Gastrocnemius medialis (tissue), 4 donors: ENCODE data around the gene CLCA1. TPM values are rescaled to one million over a fixed set of nuclear protein-coding genes. Genes with fewer than 3 reads are reported as not detected.

Experiments used
- ATAC-seq, 2 donors: fragments of 150-250 bp; one replicate each; pipeline ENCODE4 v1.9.1; 2016
- DNase-seq, 2 donors: peaks; one replicate each; pipeline ENCODE4 v3.0.0-alpha.2; 2019
- H3K27ac ChIP-seq, 4 donors: fragments of 200-600 bp; sonication (generic); 1 replicate in 1 of 4; 2 replicates in 3 of 4; pipeline ENCODE4 v1.5.1; 2016 to 2018; ENCODE audit warnings: mild to moderate bottlenecking in 2 of 4, moderate library complexity in 1 of 4
- H3K27me3 ChIP-seq, 3 donors: fragments of 200-600 bp; sonication (generic) in 2 of 3; 1 replicate in 1 of 3; 2 replicates in 2 of 3; pipeline versions ENCODE4 v1.5.1 to v1.6.0; 2016 to 2019; ENCODE audit warnings: mild to moderate bottlenecking in 1 of 3, moderate library complexity in 1 of 3
- H3K36me3 ChIP-seq, 2 donors: fragments of 200-600 bp; sonication (generic) in 1 of 2; one replicate each; pipeline ENCODE4 v1.5.1; 2017 to 2018
- H3K4me1 ChIP-seq, 2 donors: fragments of 200-600 bp; sonication (generic) in 1 of 2; one replicate each; pipeline ENCODE4 v1.5.1; 2016 to 2017; ENCODE audit warnings: mild to moderate bottlenecking in 2 of 2
- H3K4me3 ChIP-seq, 4 donors: fragments of 200-600 bp; sonication (generic) in 3 of 4; 1 replicate in 1 of 4; 2 replicates in 3 of 4; pipeline ENCODE4 v1.5.1; 2016 to 2019; ENCODE audit warnings: mild to moderate bottlenecking in 2 of 4
- H3K9me3 ChIP-seq, 3 donors: fragments of 200-600 bp; sonication (generic) in 2 of 3; 1 replicate in 1 of 3; 2 replicates in 2 of 3; pipeline ENCODE4 v1.5.1; 2016 to 2019
- POLR2A ChIP-seq, 2 donors: fragments of 450-650 bp; IDR thresholded peaks; one replicate each; pipeline ENCODE4 v1.6.1; 2017; ENCODE audit warnings: antibody characterized with exemption in 2 of 2, mild to moderate bottlenecking in 2 of 2, moderate library complexity in 2 of 2
- in situ Hi-C, 4 donors: fragments of 200-750 bp; cut with MboI; loops; one replicate each; pipeline versions ENCODE4 v1.15.0 to v1.8.0; 2017; ENCODE audit warnings: low sequenced_read_pairs in 4 of 4
- intact Hi-C: fragments of 100-400 bp; cut with DNase I; formaldehyde crosslinking; loops from one replicate; pipeline ENCODE4 v1.15.1; 2023; ENCODE audit warnings: low total_unique reads
- total RNA-seq, 4 donors: library from RNA; depleted of rRNA; stranded (reverse); fragments of >200 nt; gene quantifications; one replicate each; pipeline versions ENCODE4 v1.1.0 to v1.2.3, GENCODE V29; 2016
- TF ChIP-seq, protein P1 (sequence below), 5 experiments: fragments of 450-650 bp in 3 of 5; fragments of 200-600 bp in 2 of 5; sonication (generic) in 2 of 5; IDR thresholded peaks in 4 of 5; conservative IDR thresholded peaks in 1 of 5; 1 replicate in 4 of 5; 2 replicates in 1 of 5; pipeline ENCODE4 v1.5.1; 2016 to 2019; ENCODE audit warnings: antibody characterized with exemption in 5 of 5, mild to moderate bottlenecking in 3 of 5, moderate library complexity in 3 of 5

The CLCA1 gene
- total RNA-seq, 4 donors from 2014 or later, result 1.3 TPM; not detected in 3

DNA sequence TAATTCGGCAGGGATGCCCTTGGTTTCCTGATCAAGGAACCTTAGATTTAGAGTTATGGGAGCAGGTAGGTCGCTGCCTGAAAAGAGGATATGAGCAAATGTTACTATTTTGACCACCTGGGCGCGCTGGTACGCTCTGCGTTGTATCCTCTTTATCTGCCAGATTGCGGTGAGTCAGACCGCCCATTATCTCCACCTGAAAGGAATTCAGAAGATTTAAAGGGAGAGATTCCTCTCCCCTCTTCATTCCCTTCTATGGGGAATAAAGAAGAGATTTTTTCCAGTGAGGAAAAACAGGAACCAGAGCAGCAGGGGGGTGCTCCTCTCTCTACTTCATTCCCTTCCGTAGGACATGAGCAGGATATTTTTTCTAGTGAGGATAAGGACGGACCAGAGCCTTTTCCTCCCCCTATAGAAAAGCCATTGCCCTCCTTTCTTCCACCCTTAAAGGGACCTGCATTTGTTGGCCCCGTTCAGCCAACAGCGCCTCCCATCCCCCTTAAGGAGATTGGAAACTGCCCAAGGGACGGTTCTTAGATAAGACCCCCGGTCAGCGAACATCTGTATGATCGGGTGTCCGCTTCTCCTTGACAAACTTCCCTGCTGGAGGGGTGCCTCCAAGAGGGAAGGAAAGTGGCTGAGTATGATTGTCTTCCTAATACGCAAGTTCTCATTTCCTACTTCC is 34.1 kb downstream of the CLCA1 start:
- ATAC-seq, result no peak
- no peak overlapping the region for H3K27ac ChIP-seq
- in situ Hi-C loops, result loop anchor here in 1 of 4 donors (10.0 kb wide), 1 partner anchor 118 kb away; no protein-coding TSS in a partner anchor
- intact Hi-C loops, result no loop called here
- no peaks in the 10 kb centered on the region for H3K9me3 ChIP-seq
- DNase-seq, result no peak
- H3K4me1 ChIP-seq, result no peaks in the 10 kb centered on the region
- H3K27me3 ChIP-seq, result no peaks in the 10 kb centered on the region
- no peak for TF ChIP-seq POLR2A (IDR thresholded peaks at IDR 0.05)
- TF ChIP-seq, protein P1, sequence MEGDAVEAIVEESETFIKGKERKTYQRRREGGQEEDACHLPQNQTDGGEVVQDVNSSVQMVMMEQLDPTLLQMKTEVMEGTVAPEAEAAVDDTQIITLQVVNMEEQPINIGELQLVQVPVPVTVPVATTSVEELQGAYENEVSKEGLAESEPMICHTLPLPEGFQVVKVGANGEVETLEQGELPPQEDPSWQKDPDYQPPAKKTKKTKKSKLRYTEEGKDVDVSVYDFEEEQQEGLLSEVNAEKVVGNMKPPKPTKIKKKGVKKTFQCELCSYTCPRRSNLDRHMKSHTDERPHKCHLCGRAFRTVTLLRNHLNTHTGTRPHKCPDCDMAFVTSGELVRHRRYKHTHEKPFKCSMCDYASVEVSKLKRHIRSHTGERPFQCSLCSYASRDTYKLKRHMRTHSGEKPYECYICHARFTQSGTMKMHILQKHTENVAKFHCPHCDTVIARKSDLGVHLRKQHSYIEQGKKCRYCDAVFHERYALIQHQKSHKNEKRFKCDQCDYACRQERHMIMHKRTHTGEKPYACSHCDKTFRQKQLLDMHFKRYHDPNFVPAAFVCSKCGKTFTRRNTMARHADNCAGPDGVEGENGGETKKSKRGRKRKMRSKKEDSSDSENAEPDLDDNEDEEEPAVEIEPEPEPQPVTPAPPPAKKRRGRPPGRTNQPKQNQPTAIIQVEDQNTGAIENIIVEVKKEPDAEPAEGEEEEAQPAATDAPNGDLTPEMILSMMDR (IDR thresholded peaks at IDR 0.05 in 4 of 5, conservative IDR thresholded peaks at IDR 0.05 in 1 of 5), result no peak
- H3K36me3 ChIP-seq, result no peaks in the 10 kb centered on the region
- peak overlapping the region in 3 of 4 donors; percentile 6 to 27 (median 18) for H3K4me3 ChIP-seq

DNA sequence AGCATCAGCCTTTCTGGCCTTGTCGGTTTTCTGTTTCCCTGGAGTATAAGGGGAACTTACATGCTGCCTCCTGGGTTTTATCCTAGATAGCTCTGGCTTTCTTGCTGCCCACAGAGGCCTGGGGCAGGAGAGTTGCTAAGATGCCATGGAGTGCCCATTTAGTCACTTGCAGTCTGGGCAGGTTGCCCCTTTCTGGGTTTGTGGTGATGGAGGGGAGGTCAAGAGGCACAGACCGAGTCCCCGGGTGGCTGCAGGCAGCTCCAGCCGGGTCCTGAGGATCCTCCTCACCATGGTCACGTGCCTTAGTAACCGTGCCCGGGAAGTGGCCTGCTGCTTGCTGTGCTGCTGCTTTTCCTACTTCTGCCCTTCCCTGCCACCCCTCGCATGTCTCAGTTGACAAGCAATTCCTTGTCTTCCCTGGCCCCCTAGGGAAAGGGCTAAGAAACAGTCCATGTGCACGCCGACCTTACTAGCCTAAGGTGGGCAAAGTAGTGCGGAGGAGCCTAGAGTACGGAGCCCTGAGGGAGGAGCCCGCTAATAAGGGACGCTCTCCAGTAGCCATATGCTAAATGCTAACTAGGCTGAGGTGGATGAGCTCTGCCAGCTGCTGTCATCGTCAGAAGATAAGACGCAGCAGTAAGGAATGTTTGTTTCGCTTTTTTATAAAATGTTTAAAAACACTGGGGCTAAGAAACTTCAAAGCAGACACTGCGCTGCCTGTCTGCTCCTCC is 34.8 kb downstream of the CLCA1 start:
- H3K4me1 ChIP-seq, result no peaks in the 10 kb centered on the region
- in situ Hi-C loops, result loop anchor here in 1 of 4 donors (10.0 kb wide), 1 partner anchor 119 kb away; no protein-coding TSS in a partner anchor
- no peaks in the 10 kb centered on the region for H3K36me3 ChIP-seq
- H3K9me3 ChIP-seq, result no peaks in the 10 kb centered on the region
- H3K27me3 ChIP-seq, result no peaks in the 10 kb centered on the region
- no peak overlapping the region for H3K27ac ChIP-seq
- DNase-seq (peak in 1 of 2 donors; percentile 19), ATAC-seq (peak in 1 of 2 donors; percentile 45)
- intact Hi-C loops, result no loop called here
- no peak for TF ChIP-seq POLR2A (IDR thresholded peaks at IDR 0.05)
- TF ChIP-seq, protein P1 (IDR thresholded peaks at IDR 0.05 in 4 of 5, conservative IDR thresholded peaks at IDR 0.05 in 1 of 5), result no peak
- H3K4me3 ChIP-seq, result peak overlapping the region in 2 of 4 donors; percentile 8 to 27

DNA sequence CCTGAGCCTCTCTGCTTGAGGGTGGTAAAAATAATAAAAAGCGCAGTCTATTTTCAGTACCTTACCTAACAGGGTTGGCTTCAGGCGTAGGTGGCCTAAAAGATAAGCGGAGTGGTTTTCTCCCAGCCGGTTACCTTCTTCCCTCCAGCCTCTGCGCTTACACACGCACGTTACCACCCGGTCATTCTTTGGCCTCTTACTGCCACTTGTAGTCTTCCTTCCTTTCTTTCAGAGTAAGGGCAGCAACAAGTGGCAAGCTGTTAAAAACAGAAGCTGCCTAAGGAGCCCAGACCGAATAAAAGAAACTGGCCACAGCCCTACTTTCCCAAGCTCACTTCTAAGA is 35.4 kb downstream of the CLCA1 start:
- no peak overlapping the region for H3K27ac ChIP-seq
- no peaks in the 10 kb centered on the region for H3K9me3 ChIP-seq
- no peaks in the 10 kb centered on the region for H3K4me1 ChIP-seq
- DNase-seq (no peak), ATAC-seq (peak in 1 of 2 donors; percentile 23)
- TF ChIP-seq, protein P1 (IDR thresholded peaks at IDR 0.05 in 4 of 5, conservative IDR thresholded peaks at IDR 0.05 in 1 of 5), result no peak
- TF ChIP-seq POLR2A (IDR thresholded peaks at IDR 0.05), result no peak
- intact Hi-C loops (no loop called here), in situ Hi-C loops (loop anchor here in 1 of 4 donors (10.0 kb wide), 1 partner anchor 119 kb away; no protein-coding TSS in a partner anchor)
- no peaks in the 10 kb centered on the region for H3K36me3 ChIP-seq
- no peaks in the 10 kb centered on the region for H3K27me3 ChIP-seq
- H3K4me3 ChIP-seq, result peak overlapping the region in 1 of 4 donors; percentile 8

DNA sequence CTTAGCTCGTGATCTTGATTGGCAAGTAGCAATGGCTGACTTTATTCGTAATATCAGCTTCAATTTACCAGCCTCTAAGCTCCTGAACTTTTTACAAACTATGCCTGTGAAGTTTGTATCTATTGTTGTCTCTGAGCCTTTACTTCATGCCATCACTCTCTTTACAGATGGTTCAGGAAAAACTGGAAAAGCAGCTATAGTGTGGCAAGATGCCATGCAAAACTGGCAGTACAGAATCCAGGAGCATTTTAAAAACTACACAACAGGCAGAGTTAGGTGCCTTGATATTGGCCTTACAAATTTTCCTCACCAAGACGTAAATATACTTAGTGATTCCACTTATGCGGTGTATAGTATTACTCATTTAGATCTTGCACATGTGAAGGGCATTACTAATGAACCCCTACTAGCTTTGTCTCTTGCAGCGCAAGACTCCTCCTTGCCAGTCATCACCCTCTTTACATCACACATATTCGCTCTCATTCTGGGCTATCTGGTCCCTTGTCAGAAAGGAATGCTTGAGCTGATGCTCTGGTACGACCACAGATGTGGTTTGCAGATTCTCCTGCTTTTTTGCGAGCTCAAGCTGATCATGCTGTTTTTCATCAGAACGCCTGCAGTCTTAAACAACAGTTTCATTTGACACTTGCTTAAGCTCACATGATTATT is 36.3 kb downstream of the CLCA1 start:
- H3K36me3 ChIP-seq, result no peaks in the 10 kb centered on the region
- in situ Hi-C loops, result loop anchor here in 1 of 4 donors (10.0 kb wide), 1 partner anchor 120 kb away; no protein-coding TSS in a partner anchor

More for the DNA sequence above, 36.3 kb downstream of the CLCA1 start:
- no peaks in the 10 kb centered on the region for H3K27me3 ChIP-seq
- H3K27ac ChIP-seq, result no peak overlapping the region
- intact Hi-C loops, result no loop called here
- no peaks in the 10 kb centered on the region for H3K4me1 ChIP-seq
- ATAC-seq, result no peak
- no peaks in the 10 kb centered on the region for H3K9me3 ChIP-seq
- TF ChIP-seq, protein P1 (IDR thresholded peaks at IDR 0.05 in 4 of 5, conservative IDR thresholded peaks at IDR 0.05 in 1 of 5), result no peak
- no peak for TF ChIP-seq POLR2A (IDR thresholded peaks at IDR 0.05)
- DNase-seq, result no peak
- no peak overlapping the region for H3K4me3 ChIP-seq
